Measurements from ENCODE around the gene EIF5.
A peak's percentile ranks its signal among the peaks of the same experiment; 100 is the strongest.

EIF5 gene

DNA sequence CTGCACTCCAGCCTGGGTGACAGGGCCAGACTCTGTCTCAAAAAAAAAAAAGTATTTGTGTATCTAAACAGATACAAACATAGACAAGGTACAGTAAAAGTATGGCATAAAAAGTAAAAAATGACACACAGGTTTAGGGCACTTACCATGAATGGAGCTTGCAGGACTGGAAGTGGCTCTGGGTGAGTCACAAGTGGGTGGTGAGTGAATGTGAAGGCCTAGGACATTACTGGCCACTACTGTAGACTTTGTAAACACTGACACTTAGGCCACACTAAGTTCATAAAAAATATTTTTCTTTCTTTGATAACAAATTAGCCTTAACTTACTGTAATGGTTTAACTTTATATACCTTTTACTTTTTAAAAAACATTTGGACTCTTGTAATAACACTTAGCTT lies 38.0 kb upstream of the EIF5 start:
- TF ChIP-seq, protein P1, sequence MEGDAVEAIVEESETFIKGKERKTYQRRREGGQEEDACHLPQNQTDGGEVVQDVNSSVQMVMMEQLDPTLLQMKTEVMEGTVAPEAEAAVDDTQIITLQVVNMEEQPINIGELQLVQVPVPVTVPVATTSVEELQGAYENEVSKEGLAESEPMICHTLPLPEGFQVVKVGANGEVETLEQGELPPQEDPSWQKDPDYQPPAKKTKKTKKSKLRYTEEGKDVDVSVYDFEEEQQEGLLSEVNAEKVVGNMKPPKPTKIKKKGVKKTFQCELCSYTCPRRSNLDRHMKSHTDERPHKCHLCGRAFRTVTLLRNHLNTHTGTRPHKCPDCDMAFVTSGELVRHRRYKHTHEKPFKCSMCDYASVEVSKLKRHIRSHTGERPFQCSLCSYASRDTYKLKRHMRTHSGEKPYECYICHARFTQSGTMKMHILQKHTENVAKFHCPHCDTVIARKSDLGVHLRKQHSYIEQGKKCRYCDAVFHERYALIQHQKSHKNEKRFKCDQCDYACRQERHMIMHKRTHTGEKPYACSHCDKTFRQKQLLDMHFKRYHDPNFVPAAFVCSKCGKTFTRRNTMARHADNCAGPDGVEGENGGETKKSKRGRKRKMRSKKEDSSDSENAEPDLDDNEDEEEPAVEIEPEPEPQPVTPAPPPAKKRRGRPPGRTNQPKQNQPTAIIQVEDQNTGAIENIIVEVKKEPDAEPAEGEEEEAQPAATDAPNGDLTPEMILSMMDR (IDR thresholded peaks at IDR 0.05; ENCODE audit: low read depth, low read length, missing control alignments) = no peak
- peak; percentile 4 for DNase-seq (ENCODE audit: extremely low read depth, low read depth)
- no peak overlapping the region for H3K4me3 ChIP-seq (replicated peaks; ENCODE audit: low read depth, low read length)

DNA sequence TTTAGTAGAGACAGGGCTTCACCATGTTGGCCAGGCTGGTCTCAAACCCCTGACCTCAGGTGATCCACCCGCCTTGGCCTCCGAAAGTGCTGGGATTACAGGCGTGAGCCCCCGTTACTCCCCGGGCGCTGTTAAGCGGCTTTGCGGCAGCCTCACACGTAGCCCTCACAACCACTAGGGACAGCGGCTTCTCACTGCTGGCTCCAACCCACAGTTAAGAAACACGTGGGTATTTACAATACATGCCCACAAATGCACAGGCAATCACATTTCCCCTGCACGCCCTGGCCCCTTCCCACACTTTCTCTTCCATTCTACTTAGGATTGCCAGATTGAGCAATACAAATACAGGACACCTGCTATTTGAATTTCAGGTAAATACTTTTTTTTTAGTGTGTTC lies 37.0 kb upstream of the EIF5 start:
- TF ChIP-seq, protein P1 (IDR thresholded peaks at IDR 0.05; ENCODE audit: low read depth, low read length, missing control alignments) = peak; percentile 4
- no peak overlapping the region for H3K4me3 ChIP-seq (replicated peaks; ENCODE audit: low read depth, low read length)
- no peak for DNase-seq (ENCODE audit: extremely low read depth, low read depth)

DNA sequence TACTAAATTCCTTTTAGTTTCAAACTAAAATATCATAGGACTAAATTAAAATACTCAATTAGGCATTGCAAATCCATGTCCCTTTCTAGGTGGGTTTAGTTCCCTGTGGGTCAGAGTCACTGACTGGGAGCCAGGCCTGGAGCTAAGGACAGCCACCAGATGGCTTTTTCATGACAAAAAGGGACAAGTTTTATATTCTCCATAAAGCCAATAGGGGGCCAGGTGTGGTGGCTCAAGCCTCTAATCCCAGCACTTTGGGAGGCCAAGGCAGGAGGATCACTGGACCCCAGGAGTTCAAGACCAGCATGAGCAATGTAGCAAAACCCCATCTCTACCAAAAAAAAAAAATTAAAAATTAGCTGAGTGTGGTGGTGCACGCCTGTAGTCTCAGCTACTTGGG lies 35.4 kb upstream of the EIF5 start:
- no peak overlapping the region for H3K4me3 ChIP-seq (replicated peaks; ENCODE audit: low read depth, low read length)
- DNase-seq (ENCODE audit: extremely low read depth, low read depth) = no peak
- TF ChIP-seq, protein P1 (IDR thresholded peaks at IDR 0.05; ENCODE audit: low read depth, low read length, missing control alignments) = no peak

DNA sequence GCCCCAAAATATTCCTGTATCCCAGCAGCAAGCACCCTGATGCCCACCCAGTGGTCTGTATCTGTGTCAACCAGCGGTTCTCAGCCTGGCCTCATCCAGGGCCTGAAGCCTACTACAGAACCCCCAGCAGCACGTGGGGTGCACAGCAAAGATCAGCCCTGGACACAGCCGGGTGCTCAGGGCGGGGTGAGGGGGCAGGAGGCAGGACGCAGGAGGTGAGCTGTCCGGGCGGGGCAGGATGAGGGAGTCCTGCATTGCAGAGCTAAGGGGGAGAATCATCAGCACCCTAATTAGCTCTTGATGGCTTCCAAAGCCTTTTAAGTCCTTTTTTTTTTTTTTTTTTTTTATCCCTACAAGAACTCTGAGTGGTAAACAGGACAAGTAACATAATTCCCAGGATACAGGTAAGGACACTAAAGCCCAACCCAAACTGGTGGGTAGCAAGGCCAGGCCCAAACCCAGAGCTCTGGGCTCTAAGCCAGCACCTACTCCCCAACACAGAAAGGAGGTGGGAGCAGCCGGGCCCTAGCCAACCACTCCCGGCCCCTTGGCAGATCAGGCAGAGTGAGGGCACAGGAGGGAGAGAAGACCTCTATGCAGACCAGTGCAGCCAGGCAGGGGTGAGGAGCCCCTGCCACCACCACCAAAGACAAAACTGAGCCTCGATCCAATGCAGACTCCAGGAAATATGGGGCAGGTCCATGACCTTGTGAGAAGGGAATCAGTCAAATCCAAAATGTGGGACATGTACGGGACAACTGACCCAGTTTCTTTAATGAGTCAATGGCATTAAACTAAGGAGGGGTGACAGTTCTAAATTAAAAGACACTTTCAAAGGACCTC lies 32.3 kb upstream of the EIF5 start:
- H3K4me3 ChIP-seq (replicated peaks; ENCODE audit: low read depth, low read length) = no peak overlapping the region
- TF ChIP-seq, protein P1 (IDR thresholded peaks at IDR 0.05; ENCODE audit: low read depth, low read length, missing control alignments) = no peak
- DNase-seq (ENCODE audit: extremely low read depth, low read depth) = no peak

DNA sequence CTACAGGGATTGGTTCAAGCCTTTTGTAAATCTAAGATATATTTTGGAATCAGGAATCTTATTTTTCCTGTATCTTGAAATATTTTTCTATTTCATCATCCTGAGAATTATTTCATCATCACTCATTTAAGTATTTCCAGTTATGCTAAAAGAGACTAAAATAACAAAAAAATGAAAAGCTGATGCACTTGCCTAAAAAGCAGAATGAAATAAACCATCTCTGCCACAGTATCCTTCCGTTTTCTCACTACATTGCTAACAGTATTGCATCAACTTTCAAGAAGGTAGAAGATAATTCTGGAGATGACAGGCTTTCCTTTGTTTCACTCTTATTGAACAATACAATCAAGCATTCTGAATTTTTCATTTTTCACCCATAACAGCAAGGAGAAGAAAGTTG lies 31.1 kb upstream of the EIF5 start:
- DNase-seq (ENCODE audit: extremely low read depth, low read depth) = no peak
- no peak overlapping the region for H3K4me3 ChIP-seq (replicated peaks; ENCODE audit: low read depth, low read length)
- TF ChIP-seq, protein P1 (IDR thresholded peaks at IDR 0.05; ENCODE audit: low read depth, low read length, missing control alignments) = no peak

DNA sequence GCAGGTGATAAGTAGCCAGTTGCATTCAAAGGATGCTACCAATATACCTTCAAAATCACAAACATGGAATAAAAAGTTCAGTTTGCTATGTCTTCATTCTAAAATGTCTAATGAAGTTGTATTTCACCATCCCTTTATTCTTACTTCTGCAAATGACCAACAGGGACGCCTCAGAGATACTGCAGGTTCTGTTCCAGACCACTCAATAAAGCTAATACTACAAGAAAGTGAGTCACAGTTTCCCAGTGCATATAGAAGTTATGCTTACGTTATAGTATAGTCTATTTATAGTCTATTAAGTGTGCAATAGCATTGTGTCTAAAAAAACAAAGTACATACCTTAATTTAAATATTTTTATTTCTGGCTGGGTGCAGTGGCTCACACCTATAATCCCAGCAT lies 29.3 kb upstream of the EIF5 start:
- H3K4me3 ChIP-seq (replicated peaks; ENCODE audit: low read depth, low read length) = no peak overlapping the region
- TF ChIP-seq, protein P1 (IDR thresholded peaks at IDR 0.05; ENCODE audit: low read depth, low read length, missing control alignments) = no peak
- no peak for DNase-seq (ENCODE audit: extremely low read depth, low read depth)
